ENCODE data around the gene PCBP3.

Gene PCBP3

GRCh38 chr21:45825219-45825618 lies 181.7 kb downstream of the PCBP3 start:
- Histone ChIP-seq H3K27ac (no peak overlapping the region), H3K4me1 (ENCODE audit: control insufficient read depth in 1 of 2, insufficient read depth in 1 of 2, low read depth in 1 of 2, low read length in 1 of 2) (peaks cover 8 to 11% of the 10 kb centered on the region in 2 experiments), H3K27me3 (no peaks in the 10 kb centered on the region), H3K9me3 (no peaks in the 10 kb centered on the region), H3K36me3 (no peaks in the 10 kb centered on the region), H3K4me3 (ENCODE audit: low read depth in 1 of 2, low read length in 1 of 2) (no peak overlapping the region)
- no peak for TF ChIP-seq CTCF (IDR thresholded peaks at IDR 0.05)

- H3K27me3 ChIP-seq: no peaks in the 10 kb centered on the region
- H3K36me3 ChIP-seq: no peaks in the 10 kb centered on the region
- no peaks in the 10 kb centered on the region for H3K4me1 ChIP-seq (ENCODE audit: control insufficient read depth in 1 of 2, insufficient read depth in 1 of 2, low read depth in 1 of 2, low read length in 1 of 2)
- H3K4me3 ChIP-seq (ENCODE audit: low read depth in 1 of 2, low read length in 1 of 2): no peak overlapping the region
- H3K9me3 ChIP-seq: no peaks in the 10 kb centered on the region
- H3K27ac ChIP-seq: no peak overlapping the region
- TF ChIP-seq CTCF (IDR thresholded peaks at IDR 0.05): no peak
Measured at GRCh38 chr21:45826676-45827301, 183.3 kb downstream of the PCBP3 start.

GRCh38 chr21:45827302-45827692 lies 183.8 kb downstream of the PCBP3 start:
- peaks cover 4% of the 10 kb centered on the region for H3K9me3 ChIP-seq
- H3K4me3 ChIP-seq (ENCODE audit: low read depth in 1 of 2, low read length in 1 of 2): no peak overlapping the region
- no peak for TF ChIP-seq CTCF (IDR thresholded peaks at IDR 0.05)
- H3K36me3 ChIP-seq: no peaks in the 10 kb centered on the region
- no peak overlapping the region for H3K27ac ChIP-seq
- H3K4me1 ChIP-seq (ENCODE audit: control insufficient read depth in 1 of 2, insufficient read depth in 1 of 2, low read depth in 1 of 2, low read length in 1 of 2): no peaks in the 10 kb centered on the region
- H3K27me3 ChIP-seq: no peaks in the 10 kb centered on the region

- no peak for TF ChIP-seq CTCF (IDR thresholded peaks at IDR 0.05)
- Histone ChIP-seq H3K9me3 (peaks cover 12% of the 10 kb centered on the region), H3K4me3 (ENCODE audit: low read depth in 1 of 2, low read length in 1 of 2) (no peak overlapping the region), H3K27me3 (no peaks in the 10 kb centered on the region), H3K4me1 (ENCODE audit: control insufficient read depth in 1 of 2, insufficient read depth in 1 of 2, low read depth in 1 of 2, low read length in 1 of 2) (no peaks in the 10 kb centered on the region), H3K27ac (no peak overlapping the region), H3K36me3 (no peaks in the 10 kb centered on the region)
Measured at GRCh38 chr21:45827881-45828579, 184.5 kb downstream of the PCBP3 start.

- no peak overlapping the region for H3K4me3 ChIP-seq (ENCODE audit: low read depth in 1 of 2, low read length in 1 of 2)
- no peaks in the 10 kb centered on the region for H3K4me1 ChIP-seq (ENCODE audit: control insufficient read depth in 1 of 2, insufficient read depth in 1 of 2, low read depth in 1 of 2, low read length in 1 of 2)
- H3K27ac ChIP-seq: no peak overlapping the region
- peaks cover 14% of the 10 kb centered on the region for H3K9me3 ChIP-seq
- no peak for TF ChIP-seq CTCF (IDR thresholded peaks at IDR 0.05)
- H3K36me3 ChIP-seq: no peaks in the 10 kb centered on the region
- H3K27me3 ChIP-seq: no peaks in the 10 kb centered on the region
Measured at GRCh38 chr21:45828580-45829570, 185.3 kb downstream of the PCBP3 start.
